GM21737 (cell line): ENCODE measurements around the gene HOXA7.

Source experiments
- ATAC-seq: cut with Tn5 transposase; IDR thresholded peaks from one replicate; pipeline ENCODE4 v1.9.1; 2021; ENCODE audit warnings: mild to moderate bottlenecking, moderate library complexity; ENCODE audit not compliant: unreplicated experiment

The HOXA7 gene

GRCh38 chr7:27156508-27156898, at the start of gene HOXA7:
Gene HOXA7, minus strand, starts transcription at chr7:27156675. Its CDS starts 130 bp downstream, at chr7:27156545.
- ATAC-seq, result no peak

- ATAC-seq, result no peak
Observed at GRCh38 chr7:27205325-27206280, 49.1 kb upstream of the HOXA7 start.

DNA sequence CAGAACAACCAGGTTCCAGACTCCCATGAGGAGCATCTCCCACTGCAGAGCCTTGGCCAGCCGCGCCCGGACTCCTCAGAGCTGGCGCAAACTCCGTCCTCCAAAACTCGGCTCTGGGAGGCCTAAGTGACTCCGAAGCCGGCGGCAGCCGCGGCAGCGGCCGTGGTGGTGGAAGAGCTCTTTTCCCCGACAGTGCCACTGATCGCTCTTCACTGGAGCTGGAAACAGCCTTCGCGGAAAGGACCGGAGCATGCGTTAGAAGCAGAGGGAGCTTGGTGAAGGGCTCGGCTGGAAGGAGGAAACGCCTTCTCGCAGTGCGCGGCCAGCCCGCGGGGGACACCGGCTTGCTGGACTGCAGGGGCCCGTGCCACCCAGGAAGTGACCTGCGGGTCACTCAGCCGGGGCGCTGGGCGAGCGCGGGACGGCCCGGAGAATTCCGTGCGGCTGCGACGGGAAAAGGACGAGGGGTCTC, 48.4 kb upstream of the HOXA7 start:
- no peak for ATAC-seq

GRCh38 chr7:27203964-27204594, 47.6 kb upstream of the HOXA7 start:
- ATAC-seq, result no peak

GRCh38 chr7:27203365-27203953, 47.0 kb upstream of the HOXA7 start:
- ATAC-seq, result no peak

DNA sequence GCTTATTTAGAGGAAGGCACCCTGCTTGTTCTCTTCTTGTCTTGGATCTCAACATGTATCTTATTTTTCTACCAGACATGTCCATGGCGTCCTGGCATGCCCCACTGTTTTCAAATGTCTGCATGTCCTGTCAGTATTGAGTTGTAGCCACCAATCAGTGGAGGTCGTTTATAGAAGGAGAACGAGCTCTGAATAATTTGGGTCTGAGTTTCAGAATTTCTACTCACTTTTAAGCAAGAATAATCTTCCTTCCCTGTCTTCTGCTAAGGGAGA, 46.3 kb upstream of the HOXA7 start:
- no peak for ATAC-seq

DNA sequence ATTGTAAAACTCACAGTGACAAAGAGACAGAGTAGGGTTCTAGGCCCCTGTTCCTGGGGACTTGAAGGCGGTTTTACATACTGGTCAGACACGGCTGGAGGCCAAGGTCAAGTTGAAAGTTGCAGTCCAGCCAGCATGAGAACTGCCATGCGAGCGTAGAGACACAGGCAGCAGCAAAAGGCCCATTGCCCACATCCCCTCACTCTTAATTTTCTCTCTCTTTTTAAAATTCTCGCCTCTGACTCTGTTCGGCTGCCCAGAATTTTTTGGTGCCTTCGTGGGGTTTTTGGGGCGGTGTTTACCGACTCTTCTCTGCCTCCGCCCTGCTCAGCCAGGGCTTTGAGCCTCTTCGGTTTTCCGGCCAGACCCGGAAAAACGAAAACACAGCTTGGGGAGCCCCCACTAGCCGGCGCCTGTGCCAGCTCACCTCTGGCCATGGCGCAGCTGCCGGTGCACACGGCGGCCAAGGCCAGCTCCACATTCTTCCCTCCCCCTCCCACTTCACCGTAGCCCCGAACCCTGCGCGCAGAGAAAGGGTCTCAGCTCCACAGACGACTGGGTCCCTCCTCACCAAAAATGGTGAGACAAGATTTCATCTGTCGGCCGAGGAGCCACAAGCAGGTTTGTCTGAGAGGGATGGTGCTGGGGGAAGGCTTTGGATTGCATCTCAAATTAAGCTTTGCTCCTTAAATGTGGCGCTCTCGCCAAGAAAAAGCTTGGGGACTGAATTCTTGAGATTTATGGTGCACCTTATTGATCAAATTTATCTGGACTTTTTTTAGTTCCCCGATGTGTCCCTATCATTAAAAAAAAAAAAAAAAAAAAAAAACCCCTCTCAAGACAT, 45.8 kb upstream of the HOXA7 start:
- ATAC-seq, result no peak

GRCh38 chr7:27201580-27202017, 45.1 kb upstream of the HOXA7 start:
- no peak for ATAC-seq

DNA sequence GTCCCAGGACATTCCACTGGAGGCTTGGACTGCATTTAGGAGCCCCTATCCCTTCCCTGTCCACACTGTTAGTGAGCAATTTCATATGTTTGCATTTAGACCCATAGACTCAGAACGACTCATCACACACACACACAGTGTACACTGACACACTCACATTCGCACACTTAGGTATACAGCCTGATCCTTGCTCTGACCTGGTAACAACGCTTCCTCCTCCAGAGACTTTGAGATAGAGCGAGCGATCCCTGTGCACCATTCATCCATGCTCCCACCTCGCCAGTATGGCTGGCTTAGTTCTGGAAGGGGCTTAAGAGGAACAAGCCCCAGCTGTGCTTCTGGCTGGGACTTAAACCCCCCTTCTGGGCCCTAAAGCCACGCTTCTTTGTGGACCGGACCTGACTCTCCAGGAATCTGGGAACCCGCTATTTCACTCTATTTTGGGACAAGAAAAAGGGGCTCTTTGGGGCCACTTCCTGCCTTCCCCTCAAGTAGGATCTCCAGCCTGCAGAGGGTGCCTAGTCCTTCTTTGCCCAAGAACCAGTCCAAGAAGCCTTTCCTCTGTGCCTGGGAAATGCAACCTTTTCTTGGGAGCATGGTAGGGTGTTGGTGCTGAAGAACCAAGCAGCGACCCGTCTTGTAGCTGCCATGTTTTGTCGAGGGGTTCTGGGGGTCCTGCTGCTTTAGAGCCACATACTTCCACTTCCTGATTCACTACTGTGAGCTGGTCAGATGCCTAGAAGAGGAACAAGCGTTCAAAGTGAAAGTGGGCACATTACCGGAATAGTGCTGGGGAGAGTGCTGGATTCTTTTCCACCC, 44.5 kb upstream of the HOXA7 start:
- ATAC-seq, result no peak

DNA sequence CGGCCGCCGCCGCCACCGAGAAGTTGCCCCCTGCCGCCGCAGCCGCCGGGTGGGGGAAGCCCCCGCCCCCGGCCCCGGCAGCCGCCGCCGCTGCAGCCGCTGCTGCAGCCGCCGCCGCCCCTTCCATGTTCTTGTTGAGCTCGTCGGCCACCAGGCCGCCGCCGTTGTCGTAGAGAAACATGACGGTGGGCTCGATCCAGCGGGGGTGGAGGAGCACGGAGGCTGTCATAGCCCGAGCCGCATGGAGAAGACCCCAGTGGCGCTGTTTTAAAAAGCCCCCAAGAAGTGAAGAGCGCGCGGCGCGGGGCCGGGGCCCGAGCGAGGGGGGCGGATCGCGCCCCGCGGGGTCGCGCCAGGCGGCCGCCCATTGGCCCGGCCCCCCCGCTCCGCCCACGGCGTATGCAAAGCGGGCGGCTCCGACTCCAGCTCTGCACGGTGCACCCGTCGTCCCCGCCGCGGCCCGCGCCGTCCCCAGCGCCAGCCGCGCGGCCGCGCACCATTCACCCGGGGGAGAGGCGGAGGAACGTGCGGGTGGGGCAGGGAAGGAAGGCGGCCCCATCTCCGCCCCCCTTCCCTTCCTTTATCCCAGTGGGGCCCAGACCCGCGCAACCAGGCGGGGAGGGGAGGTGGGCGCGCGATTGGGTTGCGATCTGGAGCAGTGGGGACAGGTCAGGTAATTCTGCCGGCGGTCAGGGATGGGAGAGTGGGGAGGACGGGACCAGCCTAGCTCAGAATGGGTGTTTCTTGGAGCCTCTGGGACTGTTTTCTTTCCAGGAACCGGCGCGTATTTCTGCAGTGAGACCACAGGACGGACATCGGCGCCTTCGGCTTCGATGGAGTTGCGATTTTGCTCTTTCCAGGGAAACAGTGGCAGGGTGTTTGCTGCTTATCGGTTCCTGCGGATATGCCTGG, 43.6 kb upstream of the HOXA7 start, which contains the start of gene HOXA13:
TSS of gene HOXA13 (minus strand) at position 243 of the 912 bp plus-strand sequence. CDS start at position 229, 14 bp downstream.
- no peak for ATAC-seq

GRCh38 chr7:27198871-27199801, 42.7 kb upstream of the HOXA7 start:
- ATAC-seq, result no peak

- no peak for ATAC-seq
Observed at GRCh38 chr7:27198138-27198841, 41.8 kb upstream of the HOXA7 start.

GRCh38 chr7:27197137-27198042, 40.9 kb upstream of the HOXA7 start:
- no peak for ATAC-seq

DNA sequence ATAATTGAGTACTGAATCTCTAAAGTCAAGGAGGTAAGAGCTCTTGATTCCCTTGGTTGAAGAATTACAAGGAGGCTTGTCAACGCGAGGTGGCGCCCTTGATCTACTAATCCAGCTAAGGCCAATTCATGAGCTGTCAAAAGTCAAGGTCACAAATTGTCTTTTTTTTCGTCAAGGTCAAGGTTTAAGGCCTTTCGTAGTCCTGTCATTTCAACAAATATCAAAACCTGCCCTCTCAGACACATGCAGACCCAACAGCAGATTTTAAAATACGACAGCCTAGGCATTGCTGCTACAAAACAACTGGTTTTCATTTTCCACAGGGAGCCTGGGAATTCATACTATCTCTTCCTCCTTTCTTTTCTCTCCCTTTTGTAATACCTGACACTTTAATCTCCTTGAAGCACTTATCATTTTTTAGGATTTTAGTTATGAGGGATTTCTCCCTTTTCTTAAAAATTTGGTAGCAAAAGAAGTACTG, 39.9 kb upstream of the HOXA7 start:
- no peak for ATAC-seq

DNA sequence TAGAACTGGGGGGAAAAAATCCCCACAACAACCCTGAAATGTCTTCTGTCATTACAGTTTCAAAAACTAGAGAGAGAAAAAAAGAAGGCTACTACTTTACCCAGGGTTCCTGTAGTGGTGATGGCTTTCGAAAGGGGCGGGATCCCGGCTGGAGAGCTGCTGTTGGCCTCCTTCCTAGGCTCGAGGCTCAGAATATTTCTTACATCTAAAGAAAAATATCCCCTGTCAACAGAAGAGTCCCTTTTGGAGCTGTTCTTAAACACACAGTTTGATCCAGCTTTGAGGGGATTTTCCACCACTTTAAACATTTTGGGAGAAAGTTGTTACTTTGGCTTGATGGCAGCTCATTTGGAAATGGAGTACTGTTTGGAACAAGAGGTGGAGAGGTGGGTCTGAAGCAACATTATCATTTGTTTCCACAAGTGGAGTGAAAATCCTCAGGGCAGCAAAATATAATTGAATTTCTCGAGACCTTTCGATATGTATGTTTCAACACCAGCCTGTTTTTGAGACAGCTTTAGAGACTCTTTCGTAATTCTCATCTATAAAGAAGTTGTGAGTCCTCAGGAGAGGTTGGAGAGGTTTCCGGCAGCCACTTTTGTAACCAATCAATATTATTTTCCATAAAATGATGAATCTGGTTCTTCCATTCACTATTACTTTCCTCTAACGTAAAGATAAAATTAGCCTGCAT, 38.4 kb upstream of the HOXA7 start:
- no peak for ATAC-seq

- ATAC-seq, result no peak
Observed at GRCh38 chr7:27194002-27194352, 37.5 kb upstream of the HOXA7 start.
